ENCODE results near the gene ANKRD16.
"Not testable (repeated sequence)": the region's sequence is repeated elsewhere in the genome, so short reads cannot be mapped to it uniquely, and the experiment has no call there.

ANKRD16 gene

DNA sequence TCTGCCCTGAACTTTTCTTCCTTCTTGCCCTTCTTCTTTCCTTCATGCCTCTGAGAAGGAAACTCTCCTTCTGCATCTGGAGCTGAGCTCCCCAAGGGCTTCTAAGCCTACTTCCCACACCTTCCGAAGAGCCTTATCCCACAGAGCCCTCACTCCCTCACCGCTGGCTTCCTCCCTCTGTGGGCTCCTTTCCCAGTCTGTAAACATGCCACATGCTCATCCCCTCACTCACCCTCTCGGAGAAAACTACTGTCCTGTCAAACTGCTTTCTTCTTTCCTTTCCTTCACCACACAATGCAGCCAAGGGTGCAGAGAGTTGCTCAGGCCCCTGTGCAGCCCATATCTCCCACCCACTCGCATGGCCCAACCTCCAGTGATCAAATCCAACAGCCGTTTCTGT, 18.1 kb downstream of the ANKRD16 start:
- no peak for DNase-seq

GRCh38 chr10:5869156-5869555, 20.5 kb downstream of the ANKRD16 start:
- no peak for DNase-seq

- not testable (repeated sequence) for DNase-seq
Measured at GRCh38 chr10:5868383-5868782, 21.3 kb downstream of the ANKRD16 start.

DNA sequence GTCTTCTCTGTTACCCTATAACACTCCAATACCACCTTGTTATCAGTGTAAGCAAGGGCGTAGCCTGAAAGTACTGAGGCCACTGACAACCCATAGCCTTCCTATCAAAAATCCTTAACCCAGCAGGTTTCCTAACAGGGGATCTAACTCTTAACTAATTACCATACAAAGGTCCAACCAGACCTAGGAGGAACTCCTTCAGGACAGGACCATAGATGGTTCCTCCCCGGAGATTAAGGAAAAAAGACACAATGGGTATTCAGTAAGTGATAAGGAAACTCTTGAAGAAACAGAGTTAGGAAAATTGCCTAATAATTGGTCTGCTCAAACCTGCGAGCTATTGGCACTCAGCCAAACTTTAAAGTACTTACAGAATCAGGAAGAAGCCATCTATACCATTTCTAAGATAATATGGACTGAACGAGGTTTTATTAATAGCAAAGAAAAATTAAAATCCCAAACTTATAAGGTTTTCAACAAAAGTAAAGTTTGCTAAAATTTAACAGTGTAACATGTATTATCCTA, 22.5 kb downstream of the ANKRD16 start:
- DNase-seq: not testable (repeated sequence)

DNA sequence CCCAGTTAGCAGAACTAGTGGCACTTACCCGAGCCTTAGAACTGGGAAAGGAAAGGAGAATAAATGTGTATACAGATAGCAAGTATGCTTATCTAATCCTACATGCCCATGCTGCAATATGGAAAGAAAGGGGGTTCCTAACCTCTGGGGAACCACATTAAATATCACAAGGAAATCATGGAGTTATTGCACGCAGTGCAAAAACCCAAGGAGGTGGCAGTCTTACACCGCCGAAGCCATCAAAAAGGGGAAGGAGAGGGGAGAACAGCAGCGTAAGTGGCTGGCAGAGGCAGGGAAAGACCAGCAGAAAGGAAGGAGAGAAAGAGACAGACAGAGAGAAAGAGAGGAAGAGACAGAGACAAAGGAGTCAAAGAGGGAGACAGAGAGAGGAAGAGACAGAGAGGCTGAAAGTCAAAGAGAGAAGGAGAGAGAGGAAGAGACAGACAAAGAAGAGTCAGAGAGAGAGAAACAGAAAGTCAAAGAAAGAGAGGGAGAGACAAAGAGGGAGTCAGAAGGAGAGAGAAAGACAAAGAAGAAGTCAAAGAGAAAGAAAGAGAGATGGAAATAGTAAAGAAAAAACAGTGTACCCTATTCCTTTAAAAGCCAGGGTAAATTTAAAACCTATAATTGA, 23.1 kb downstream of the ANKRD16 start:
- DNase-seq: not testable (repeated sequence)

DNA sequence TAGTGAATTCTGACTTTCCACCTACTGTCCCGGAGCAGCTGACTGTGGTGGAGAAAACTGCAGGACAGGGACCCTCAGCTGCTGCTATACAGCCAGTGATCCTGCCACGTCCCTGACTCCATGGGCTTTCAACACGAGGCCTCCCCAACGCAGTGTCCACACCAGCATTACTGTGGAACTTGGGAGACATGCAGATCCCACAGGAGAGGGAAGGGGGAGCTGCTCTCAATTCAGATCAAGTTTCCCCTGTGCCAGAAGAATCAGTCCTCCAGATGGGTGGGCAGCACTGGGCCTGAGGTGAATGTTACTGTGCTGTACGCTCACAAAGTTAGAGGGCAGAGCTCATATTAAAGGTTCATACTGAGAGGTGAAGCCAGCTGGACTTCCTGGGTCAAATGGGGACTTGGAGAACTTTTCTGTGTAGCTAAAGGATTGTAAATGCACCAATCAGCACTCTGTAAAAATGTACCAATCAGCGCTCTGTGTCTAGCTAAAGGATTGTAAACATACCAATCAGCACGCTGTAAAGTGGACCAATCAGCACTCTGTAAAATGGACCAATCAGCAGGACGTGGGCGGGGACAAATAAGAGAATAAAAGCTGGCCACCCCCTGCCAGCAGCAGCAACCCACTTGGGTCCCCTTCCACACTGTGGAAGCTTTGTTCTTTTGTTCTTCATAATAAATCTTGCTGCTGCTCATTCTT, 26.6 kb downstream of the ANKRD16 start:
- DNase-seq: not testable (repeated sequence)

GRCh38 chr10:5862360-5862961, 27.2 kb downstream of the ANKRD16 start:
- peak in 1 of 2 donors; percentile 28 for DNase-seq

DNA sequence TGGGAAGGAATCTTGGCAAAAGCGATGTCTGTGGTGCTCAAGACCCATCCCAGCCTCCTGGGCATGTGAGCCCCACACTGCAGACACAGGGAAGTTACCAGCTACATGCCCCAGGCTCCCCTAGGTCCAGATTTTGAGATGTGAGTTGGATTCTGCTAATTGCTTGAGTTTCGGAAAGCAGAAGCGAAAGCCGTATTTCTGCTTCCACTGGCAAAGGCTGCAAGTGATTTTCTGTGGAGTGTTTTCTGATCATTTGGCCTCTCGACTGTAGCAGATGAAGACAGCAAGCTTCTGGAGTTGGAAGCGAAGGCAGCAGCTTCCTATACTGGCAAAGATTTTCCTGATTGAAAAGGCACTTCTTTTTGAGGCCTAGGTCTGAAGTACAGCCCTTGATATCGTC, 29.6 kb downstream of the ANKRD16 start:
- no peak for DNase-seq

- DNase-seq: no peak
Measured at GRCh38 chr10:5858811-5859210, 30.9 kb downstream of the ANKRD16 start.

- DNase-seq: no peak
Measured at GRCh38 chr10:5856701-5857004, 33.0 kb downstream of the ANKRD16 start.

DNA sequence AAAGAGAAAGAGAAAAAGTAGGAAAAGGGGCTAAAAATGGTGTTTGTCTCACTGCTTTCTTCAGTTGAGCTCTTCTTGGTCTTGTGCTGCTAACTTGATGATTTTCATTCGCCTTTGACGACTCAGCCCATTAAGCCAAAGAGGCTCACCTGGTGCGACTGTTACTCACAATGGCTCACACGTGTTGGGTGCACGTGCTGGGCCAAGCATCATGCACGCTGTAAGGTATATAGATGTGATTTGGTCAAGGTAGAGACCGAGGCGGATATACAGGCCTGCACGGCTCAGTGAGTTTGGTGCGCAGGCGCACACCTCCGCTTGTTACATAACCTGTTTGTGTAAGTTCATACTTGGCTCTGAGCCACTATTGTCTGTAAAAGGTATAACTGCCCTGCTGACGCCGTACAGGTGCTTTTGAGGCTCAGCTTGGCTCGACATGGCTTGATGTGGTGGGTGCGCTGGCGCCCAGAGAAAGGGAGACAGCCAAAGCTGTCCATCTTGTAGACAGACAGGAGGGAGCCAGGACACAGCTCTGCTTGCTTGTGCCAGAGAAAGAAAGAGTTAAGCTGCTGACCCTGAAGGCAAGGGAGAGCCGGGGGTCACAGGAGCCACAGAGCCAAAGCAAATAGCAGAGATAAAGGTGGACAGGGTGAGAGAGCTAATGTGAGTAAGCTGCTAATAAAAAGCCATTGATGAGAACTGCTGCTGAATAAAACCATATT, 33.6 kb downstream of the ANKRD16 start:
- no peak for DNase-seq

DNA sequence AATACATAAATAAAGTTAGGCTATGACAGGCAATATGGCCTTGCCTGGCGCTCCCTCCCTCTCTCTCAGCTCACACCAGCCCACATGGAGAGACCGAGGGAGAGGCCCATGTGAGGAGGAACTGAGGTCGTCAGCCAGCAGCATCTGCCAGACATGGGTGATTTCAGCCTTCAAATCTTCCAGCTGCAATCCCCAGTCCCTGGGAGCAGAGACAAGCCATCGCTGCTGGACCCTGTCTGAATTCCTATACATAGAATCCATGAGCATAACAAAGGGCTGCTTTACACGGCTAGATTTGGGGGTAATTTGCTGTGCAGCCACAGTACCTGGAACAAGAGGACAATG, 35.6 kb downstream of the ANKRD16 start:
- DNase-seq: no peak

GRCh38 chr10:5846667-5847066, 43.0 kb downstream of the ANKRD16 start:
- DNase-seq: not testable (repeated sequence)

- DNase-seq: no peak
Measured at GRCh38 chr10:5844345-5845055, 45.2 kb downstream of the ANKRD16 start.

DNA sequence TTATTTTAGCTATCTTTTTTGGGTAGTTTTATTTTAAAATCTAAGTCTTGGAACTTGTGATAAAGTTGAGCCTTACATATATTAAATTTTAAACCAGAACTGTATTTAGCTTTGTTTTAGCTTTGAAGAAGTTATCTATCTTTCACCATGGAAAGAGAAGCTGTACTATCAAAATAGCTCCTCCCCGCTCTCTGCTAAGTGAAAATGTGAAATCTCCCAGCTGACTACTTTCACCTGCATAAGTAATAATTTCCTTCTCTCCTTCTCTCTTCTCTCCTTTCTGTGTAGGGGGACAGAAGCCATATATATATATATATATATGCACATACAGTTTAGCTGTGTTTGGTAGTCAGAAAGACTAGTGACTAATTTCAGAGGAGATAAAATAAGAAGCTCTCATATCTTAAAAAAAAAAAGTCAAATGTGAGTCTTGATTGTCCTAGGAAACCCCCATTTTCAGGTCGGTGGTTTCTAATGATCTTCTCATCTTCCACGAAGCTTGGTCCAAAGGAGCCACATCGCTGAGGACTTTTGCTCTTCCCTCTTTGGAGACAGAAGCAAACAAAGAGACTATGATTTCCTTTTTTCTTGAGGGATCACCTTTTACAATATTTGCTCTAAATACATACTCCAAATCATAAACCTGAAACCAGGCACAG, 45.9 kb downstream of the ANKRD16 start:
- DNase-seq: no peak

DNA sequence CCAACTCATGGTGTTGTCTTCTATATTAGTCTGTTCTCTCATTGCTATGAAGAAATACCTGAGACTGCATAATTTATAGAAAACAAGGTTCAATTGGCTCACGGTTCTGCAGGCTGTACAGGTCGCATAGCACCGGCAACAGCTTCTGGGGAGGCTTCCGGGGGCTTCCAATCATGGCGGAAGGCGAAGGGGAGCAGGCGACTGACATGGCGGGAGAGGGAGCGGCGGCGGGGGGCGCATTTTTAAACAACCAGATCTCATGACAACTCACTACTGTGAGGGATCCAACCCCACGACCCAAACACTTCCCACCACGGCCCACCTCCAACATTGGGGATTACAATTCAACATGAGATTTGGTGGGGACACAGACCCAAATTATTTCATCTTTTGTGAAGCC, 47.7 kb downstream of the ANKRD16 start:
- DNase-seq: no peak

DNA sequence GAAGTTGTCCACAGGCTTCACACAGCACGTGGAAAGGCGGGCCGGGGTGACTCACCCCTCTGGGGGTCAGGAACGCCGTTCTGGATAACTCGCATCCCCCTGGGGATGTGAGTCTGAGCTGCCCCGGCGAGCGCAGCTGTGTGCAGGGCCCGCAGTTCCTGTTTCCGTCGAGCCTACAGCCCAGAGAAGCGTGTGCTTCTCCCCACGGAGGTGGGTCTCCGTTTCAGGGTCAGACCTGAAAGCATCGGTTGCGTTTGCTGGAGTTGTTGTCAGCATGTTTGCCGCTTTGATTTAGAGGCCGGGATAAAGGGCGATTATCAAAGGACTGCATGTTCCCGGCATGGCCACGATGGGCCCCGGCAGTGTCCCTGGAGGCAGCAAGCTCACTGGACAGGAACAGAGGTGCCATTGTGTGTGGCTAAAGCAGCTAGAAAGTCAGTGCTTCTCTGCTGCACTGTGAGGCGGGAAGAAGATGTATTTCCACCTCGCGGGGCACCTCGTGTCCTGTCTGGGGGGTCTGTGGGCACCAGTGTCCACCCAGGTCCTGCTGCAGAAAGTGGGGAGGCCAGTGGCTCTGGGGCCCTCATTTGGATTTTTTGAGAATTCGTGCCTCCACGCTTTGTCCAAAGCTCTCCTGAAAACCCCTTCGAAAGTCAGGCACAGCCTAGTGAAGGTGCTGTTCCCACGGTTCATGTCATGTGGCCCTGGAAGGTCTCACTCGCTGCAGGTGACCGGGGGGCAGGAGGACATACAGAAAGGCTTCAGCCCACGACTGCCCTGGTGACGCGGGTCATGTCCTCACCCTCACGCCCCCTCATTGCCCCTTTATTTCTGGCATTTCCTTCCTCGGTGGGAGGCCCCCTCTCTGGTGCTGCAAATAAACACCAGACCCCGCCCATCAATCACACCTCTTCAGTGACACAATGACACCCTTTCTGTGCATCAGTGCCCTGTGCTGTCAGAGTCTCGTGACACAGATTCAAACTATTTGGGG, 49.1 kb downstream of the ANKRD16 start:
- DNase-seq: peak in 1 of 2 donors; percentile 78

DNA sequence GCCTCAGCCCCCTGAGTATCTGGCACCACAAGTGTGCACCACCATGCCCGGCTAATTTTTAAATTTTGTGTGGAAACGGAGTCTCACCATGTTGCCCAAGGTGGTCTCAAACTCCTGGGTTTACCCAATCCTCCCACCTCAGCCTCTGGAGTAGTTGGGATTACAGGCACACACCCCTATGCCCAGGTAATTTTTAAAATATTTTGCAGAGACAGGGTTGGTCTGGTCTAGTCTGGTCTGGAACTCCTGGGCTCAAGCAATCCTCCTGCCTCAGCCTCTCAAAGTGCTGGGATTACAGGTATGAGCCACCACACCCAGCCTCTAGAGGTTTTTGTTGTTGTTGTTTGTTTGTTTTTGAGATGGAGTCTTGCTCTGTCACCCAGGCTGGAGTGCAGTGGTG, 53.5 kb downstream of the ANKRD16 start:
- not testable (repeated sequence) for DNase-seq

DNA sequence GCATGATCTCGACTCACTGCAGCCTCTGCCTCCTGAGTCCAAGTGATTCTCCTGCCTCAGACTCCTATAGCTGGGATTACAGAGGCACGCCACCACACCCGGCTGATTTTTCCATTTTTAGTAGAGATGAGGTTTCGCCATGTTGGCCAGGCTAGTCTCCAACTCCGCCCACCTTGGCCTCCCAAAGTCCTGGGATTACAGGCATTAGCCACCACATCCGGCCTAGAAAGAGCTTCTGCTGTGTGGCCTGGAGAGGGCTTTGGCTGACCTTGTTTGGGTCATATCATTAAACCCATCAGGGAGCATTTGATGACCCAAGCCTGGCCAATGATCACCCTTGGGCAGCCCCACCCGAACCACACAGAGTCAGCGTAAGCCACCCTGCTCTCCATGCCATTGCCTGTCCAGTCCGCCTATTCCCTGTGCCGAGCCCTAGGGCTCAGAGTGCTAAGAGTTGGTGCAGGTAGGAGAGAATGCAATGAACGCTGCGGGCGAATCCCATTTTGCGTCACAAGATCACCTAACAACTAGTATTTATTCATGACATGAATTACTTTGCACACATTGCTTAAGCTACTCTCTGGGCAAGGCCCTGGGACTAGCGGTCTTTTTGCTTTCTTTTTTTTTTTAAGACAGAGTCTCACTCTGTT, 54.1 kb downstream of the ANKRD16 start:
- DNase-seq: no peak

- no peak for DNase-seq
Measured at GRCh38 chr10:5833814-5834213, 55.9 kb downstream of the ANKRD16 start.

DNA sequence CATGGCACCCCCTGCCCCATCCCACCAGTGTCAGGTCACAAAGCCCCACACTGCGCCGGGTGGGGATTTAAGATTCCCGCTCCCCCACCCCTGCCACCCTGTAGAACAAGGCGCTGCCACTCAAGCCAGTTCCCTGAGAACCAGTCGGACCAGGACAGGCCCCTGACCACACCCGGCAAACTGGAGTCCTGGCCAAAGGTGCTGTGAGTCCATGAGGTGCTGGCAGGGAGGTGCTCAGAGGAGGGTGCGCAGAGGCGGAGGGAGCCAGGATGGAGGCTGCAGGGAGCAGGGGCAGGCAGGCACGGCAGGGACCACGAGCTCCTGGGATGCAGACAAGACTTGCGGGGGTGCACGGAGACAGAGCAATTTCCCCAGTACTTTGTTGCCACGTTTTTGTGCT, 56.7 kb downstream of the ANKRD16 start:
- DNase-seq: no peak
